Epithelial cell of esophagus (primary cell): ENCODE data around the gene CCDC43.
"Not testable (repeated sequence)": the region's sequence is repeated elsewhere in the genome, so short reads cannot be mapped to it uniquely, and the experiment has no call there.

Experiments used
- DNase-seq: peaks from one replicate; pipeline ENCODE4 v3.0.0; 2010; ENCODE audit warnings: low read depth
- H3K4me3 ChIP-seq: 2 replicates; pipeline ENCODE4 v1.5.1; 2011; ENCODE audit warnings: mild to moderate bottlenecking, low read length, control low read depth
- TF ChIP-seq, protein P1 (sequence below): IDR thresholded peaks from 2 replicates; pipeline ENCODE4 v1.5.1; 2011; ENCODE audit warnings: low read depth, mild to moderate bottlenecking, low read length, control low read depth, inconsistent platforms; ENCODE audit not compliant: insufficient read depth; ENCODE audit errors: missing control alignments

Gene CCDC43

DNA sequence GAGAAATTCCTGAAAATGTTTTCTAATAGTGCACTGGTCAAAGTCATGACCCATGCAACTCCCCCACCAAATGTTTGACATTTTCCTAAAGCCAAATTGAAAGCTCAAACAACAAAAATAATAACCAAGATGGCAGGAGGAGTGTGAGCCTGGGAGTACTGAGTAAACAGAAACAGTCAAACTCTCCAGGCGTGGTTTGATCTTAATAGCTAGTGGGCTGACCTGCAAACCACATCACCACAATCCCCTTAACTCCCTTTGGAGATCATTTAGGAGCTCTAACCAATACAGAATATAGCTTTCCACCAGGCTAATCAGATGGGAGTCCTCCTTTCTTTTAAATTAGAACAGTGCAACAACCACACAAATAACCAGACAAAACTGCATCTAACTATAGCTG is 52.5 kb downstream of the CCDC43 start:
- TF ChIP-seq, protein P1, sequence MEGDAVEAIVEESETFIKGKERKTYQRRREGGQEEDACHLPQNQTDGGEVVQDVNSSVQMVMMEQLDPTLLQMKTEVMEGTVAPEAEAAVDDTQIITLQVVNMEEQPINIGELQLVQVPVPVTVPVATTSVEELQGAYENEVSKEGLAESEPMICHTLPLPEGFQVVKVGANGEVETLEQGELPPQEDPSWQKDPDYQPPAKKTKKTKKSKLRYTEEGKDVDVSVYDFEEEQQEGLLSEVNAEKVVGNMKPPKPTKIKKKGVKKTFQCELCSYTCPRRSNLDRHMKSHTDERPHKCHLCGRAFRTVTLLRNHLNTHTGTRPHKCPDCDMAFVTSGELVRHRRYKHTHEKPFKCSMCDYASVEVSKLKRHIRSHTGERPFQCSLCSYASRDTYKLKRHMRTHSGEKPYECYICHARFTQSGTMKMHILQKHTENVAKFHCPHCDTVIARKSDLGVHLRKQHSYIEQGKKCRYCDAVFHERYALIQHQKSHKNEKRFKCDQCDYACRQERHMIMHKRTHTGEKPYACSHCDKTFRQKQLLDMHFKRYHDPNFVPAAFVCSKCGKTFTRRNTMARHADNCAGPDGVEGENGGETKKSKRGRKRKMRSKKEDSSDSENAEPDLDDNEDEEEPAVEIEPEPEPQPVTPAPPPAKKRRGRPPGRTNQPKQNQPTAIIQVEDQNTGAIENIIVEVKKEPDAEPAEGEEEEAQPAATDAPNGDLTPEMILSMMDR: no peak
- no peak for DNase-seq
- H3K4me3 ChIP-seq: no peak overlapping the region

DNA sequence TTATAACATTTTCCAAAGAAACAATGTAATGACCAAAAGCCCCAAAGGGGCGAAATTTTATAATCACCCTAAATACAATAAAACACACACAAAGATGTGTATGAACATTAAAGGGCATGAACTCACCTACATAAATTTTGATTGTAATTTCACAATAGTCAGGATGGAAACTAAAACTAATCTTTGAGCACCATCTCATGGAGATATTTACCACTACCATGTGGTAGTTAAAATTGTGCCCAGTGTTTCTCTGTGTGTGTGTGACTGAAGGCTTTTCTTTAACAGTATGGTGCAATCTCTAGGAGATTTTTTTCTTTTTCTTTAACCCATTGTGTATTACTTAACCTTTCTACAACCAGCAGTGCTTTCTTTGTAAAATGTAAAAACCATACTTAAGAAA is 53.0 kb downstream of the CCDC43 start:
- H3K4me3 ChIP-seq: no peak overlapping the region
- peak; percentile 50 for DNase-seq
- TF ChIP-seq, protein P1: peak; percentile 44

DNA sequence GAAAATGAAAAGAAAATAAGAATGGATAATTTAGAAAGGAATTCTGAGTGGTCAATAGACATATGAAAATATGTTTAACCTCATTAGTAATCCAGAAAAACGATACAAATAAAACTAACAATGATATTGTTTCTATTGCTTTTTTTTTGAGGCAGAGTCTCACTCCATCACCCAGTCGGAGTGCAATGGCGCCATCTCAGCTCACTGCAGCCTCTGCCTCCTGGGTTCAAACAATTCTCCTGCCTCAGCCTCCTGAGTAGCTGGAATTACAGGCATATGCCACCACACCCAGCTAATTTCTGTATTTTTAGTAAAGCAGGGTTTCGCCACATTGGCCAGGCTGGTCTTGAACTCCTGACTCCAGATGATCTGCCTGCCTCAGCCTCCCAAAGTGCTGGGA is 55.2 kb downstream of the CCDC43 start:
- DNase-seq, H3K4me3 ChIP-seq: not testable (repeated sequence)

DNA sequence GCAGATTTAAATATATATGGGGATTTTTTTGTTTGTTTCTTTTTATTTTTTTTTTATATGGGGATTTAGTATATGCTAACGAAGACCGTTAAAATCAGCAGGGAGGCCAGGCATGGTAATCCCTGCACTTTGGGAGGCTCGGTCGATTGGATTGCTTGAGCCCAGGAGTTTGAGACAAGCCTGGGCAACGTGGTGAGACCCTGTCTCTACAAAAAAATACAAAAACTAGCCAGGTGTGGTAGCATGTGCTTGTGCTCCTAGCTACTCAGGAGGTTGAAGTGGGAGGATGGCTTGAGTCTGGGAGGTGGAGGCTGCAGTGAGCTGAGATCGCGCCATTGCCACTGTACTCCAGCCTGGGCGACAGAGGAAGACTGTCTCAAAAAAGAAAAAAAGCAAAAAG is 55.6 kb downstream of the CCDC43 start:
- TF ChIP-seq, protein P1: no peak
- no peak for DNase-seq
- no peak overlapping the region for H3K4me3 ChIP-seq

DNA sequence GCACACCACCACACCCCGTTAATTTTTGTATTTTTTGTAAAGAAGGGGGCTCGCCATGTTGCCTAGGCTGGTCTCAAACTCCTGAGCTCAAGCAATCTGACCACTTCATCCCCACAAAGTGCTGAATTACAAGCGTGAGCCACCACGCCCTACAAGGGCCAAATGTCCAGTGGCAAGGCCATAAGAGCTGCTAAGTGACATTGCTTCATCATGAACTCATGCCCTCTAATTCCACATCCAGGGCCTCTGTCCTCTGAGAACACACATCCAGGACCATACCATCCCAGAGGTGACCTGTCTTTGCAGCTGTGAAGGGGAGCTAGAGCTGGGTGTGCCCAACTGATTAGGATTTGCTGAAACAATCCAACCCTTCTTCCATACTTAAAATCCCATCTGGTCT is 58.9 kb downstream of the CCDC43 start:
- no peak overlapping the region for H3K4me3 ChIP-seq
- DNase-seq: no peak
- TF ChIP-seq, protein P1: no peak

DNA sequence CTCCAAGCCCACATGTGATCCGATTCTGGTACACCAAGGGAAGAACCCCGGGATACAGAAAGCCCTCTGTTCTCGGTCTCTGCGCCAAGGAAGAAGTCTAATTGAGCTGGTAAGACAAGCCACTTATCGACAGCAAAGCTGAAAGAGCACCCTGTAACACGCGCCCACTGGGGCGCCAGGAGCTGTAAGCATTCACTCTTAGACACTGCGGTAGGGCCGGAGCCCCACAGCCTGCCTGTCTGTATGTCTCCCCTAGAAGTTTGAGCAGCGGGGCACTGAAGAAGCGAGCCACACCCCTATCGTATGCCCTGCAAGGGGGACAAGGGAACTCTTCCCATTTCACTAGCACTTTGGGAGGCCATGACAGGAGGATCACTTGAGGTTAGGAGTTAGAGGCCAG is 60.3 kb downstream of the CCDC43 start:
- no peak overlapping the region for H3K4me3 ChIP-seq
- TF ChIP-seq, protein P1: no peak
- DNase-seq: no peak

DNA sequence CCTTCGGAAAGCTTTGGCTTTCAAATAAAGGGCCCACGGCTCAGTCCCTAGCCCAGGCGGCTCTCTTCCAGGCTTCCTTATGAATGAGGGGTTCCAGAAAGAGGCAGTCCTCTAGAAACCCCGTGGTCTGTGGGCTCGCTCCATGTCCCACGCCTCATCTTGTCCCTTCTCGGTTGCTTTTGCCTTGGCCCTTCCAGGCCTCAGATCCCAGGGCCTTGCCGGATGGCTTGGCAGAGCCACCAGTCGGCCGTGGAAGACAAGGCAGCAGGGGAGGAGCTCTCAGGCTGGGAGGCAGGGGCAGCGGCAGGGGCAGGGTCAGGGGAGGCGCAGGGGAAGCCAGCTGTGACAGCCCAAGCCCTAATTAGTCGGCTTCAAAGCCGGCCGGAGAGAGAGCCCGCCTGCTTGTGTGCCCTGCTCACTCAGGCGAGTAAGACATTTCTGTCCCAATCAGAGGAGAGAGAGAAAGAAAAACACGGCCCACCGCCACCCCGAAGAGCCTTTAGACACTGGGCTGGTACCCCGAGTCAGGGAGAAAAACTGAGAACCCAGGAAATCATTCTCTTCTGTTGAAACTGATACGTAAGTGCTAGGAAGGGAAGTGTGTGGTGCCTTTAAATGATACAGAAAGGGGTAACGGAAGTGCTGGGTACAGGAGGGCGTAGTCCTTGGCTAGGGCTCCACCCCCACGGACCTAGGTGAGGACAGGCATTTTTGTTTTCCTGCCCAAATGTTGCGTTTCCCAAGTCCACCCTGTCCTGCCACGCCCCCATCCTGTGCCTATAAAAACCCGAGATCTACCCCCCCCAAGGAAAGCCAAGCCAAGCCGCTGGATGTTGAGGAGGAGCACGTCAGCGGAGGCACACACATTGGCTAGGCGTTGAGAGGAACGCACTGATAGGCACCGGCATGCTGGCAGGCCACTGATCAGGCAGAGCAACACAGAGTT is 61.1 kb downstream of the CCDC43 start:
- no peak overlapping the region for H3K4me3 ChIP-seq
- no peak for DNase-seq
- TF ChIP-seq, protein P1: no peak
